Mesodermal cell (in vitro differentiated cells): ENCODE results near the gene AMFR.

Source experiments
- H3K27ac ChIP-seq: 2 replicates; pipeline ENCODE4 v1.7.0; 2013; ENCODE audit warnings: mild to moderate bottlenecking, low read depth, low read length, moderate library complexity; ENCODE audit not compliant: severe bottlenecking
- H3K36me3 ChIP-seq: 2 replicates; pipeline ENCODE4 v1.7.1; 2013; ENCODE audit warnings: mild to moderate bottlenecking, low read length, moderate library complexity; ENCODE audit not compliant: control insufficient read depth, insufficient read depth
- H3K4me1 ChIP-seq: one replicate; pipeline ENCODE4 v1.7.1; 2013; ENCODE audit warnings: mild to moderate bottlenecking, low read length; ENCODE audit not compliant: insufficient read depth, control insufficient read depth, poor library complexity, severe bottlenecking
- H3K4me3 ChIP-seq: 2 replicates; pipeline ENCODE4 v1.7.0; 2013; ENCODE audit warnings: low read length, control low read depth, mild to moderate bottlenecking; ENCODE audit not compliant: insufficient read depth, poor library complexity, severe bottlenecking; ENCODE audit errors: extremely low read depth
- H3K9me3 ChIP-seq: 2 replicates; pipeline ENCODE4 v1.7.1; 2013; ENCODE audit warnings: mild to moderate bottlenecking, low read length, moderate library complexity; ENCODE audit not compliant: control insufficient read depth
- WGBS, 2 experiments: methylation state at CpG; one replicate each; pipeline ENCODE4 v1.1.5; 2013; ENCODE audit warnings: missing lambda C conversion rate in 2 of 2; ENCODE audit not compliant: insufficient coverage in 2 of 2; 5-methylcytosine and 5-hydroxymethylcytosine counted together

The AMFR gene

DNA sequence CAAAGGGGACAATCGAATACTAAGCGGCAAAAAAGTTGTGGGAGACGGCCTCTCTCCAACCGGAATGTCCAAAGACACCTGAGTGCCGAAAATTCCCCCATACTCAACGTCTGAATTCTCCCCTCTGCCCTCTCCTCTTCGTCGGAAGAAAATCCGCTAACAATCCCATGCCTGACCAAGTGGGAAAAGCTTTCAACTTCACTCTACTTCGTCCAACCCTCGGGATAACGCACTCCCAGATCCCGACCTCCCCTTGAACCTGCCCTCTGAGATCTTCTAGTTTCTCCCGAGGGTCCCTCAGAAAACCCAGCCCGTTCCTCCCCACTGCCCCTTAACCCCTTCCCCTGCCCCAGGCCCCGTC is 961 bp downstream of the AMFR start:
- peaks cover 3% of the 10 kb centered on the region for H3K36me3 ChIP-seq
- peaks cover 3% of the 10 kb centered on the region for H3K4me1 ChIP-seq
- WGBS, 2 experiments = 3% methylated on average over 9 to 14 of the region's 16 CpGs
- H3K4me3 ChIP-seq = peak overlapping the region; percentile 81
- H3K27ac ChIP-seq = no peak overlapping the region
- no peaks in the 10 kb centered on the region for H3K9me3 ChIP-seq

DNA sequence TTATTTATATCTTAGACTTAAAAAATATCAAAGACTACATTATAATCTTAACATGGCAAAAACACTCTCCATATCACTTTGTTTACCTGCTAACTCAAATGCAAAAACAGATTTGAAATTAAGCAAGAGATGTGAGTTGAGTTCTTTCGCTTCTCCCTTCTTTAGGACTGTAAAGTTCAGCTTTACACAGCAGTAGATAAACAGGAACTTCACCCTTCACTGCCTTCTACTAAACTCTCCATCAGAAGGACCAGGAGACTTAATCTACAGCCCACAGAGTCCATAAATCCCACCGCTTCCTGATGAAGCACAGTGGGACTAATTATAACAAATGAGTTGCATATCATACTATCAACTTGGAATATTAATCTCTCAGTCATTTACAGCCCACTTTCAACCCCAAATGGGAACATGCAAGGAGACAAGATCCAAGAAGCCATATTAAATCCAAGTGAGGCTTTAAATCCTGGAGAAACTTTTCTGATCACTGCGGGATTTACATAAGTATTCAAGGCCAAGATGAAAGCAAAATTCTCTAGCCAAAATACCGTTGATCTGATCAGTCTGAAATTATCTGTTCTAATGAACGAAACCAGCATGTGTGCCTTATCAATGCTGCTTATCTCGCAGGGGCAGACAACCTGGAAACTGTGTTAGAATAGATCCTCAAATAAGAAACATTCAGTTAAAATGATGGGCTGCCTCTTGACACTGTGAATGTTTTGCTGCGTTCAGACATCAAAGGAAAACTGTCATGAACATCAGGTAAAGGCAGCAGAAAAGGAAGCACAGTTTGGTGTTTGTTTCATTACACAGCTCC is 1.6 kb downstream of the AMFR start:
- WGBS, 2 experiments = 18 to 21% methylated on average over 3 to 5 of the region's 7 CpGs
- H3K27ac ChIP-seq = no peak overlapping the region
- H3K9me3 ChIP-seq = no peaks in the 10 kb centered on the region
- peaks cover 3% of the 10 kb centered on the region for H3K36me3 ChIP-seq
- H3K4me1 ChIP-seq = peaks cover 3% of the 10 kb centered on the region
- peak overlapping the region; percentile 81 for H3K4me3 ChIP-seq

DNA sequence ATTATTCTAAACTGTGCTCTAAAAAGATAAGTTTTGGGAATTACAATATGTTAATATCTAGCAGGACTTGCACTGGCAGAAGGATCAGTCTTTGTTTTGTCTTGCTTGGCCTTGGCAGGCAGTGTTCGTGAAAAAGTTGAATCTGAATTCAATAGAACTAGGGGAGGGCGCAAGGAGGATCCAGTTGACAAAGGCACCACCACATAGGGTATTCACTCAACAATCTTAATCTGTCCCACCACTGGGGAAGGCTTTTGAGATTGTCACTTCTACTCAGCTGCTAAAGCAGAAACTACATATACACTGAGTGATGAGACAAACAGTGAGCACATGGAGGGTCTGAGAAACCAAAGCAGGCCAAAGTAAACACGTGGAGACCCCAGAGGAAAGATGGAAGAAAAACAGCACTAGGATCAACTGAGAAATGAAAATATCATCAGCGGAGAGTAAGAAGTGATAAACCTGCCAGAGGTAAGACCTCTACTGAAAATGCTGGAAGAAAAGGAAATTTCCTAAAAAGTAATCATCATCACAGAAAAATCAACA is 2.4 kb downstream of the AMFR start:
- peaks cover 3% of the 10 kb centered on the region for H3K4me1 ChIP-seq
- no peak overlapping the region for H3K27ac ChIP-seq
- H3K36me3 ChIP-seq = peaks cover 3% of the 10 kb centered on the region
- H3K9me3 ChIP-seq = no peaks in the 10 kb centered on the region
- H3K4me3 ChIP-seq = no peak overlapping the region
- WGBS, 2 experiments = 88 to 96% methylated on average over 3 of the region's 4 CpGs

DNA sequence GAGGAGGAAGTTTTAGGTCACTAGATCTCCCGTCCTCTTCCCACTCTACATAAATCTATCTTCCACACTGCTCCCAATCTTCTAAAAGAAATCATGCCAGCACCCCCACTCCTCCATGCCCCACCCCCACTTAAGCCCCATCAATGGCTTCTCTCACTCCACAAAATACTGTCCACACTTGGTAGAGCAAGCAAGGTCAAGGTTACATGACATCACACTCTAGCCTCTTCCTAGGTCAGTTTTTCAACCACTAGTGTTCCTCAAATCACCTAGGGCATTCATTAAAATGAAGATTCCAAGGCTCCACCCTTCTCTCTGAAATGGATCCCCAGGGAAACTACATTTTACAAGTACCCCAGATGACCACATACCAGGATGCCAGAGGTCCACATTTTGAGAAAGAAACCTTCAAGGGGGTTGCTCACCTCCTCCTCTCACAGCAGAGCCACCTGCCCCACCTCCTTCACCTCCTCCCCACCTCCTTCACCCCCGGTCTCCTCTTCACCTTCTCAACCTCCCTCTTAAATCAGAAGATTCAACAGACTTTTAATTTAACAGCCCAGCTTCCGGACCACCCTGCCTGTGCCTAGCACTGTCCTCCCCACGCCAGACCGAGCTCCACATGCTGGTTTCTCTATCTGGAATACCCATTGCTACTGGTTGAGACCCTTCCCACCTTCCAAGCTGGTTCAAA is 3.2 kb downstream of the AMFR start:
- 97 to 99% methylated on average over 3 to 5 of the region's 5 CpGs for WGBS, 2 experiments
- H3K9me3 ChIP-seq = no peaks in the 10 kb centered on the region
- H3K36me3 ChIP-seq = peaks cover 8% of the 10 kb centered on the region
- no peak overlapping the region for H3K27ac ChIP-seq
- H3K4me1 ChIP-seq = peaks cover 3% of the 10 kb centered on the region
- H3K4me3 ChIP-seq = no peak overlapping the region

DNA sequence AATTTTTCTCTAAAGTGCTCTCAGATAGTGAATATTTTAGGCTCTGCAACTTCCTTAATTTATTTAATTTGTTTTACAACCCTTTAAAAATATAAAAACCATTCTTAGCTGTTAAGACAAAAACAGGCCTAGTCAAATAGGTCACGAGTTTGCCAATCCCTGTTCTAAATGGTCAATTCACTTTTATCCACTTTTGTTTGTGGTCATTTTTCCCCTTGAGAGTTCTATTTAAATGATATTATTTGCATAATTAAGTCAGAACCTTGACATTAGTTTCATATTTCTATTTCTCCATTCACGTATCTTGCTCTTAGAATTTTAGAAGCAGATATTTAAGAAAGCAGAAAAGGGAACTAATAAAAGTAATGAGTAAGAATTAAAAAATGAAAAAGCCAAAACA is 4.0 kb downstream of the AMFR start:
- Histone ChIP-seq H3K4me1 (peaks cover 3% of the 10 kb centered on the region), H3K27ac (no peak overlapping the region), H3K36me3 (peaks cover 10% of the 10 kb centered on the region), H3K4me3 (no peak overlapping the region), H3K9me3 (no peaks in the 10 kb centered on the region)
- WGBS, 2 experiments = no CpG with 5 or more reads among the region's 2 CpGs

DNA sequence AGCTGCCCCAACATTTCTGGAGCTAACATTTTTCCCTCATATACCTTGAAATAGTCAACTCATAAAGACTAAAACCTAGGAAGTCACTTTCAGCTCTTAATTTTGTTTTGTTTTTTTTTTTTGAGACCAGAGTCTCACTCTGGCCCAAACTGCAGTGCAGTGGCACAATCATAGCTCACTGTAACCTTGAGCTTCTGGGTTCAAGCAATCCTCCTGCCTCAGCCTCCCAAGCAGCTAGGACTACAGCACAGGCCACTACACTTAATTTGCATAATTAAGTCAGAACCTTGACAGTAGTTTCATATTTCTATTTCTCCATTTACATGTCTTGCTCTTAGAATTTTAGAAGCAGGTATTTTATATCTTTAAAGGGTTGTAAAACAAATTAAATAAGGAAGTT is 4.7 kb downstream of the AMFR start:
- peaks cover 10% of the 10 kb centered on the region for H3K36me3 ChIP-seq
- H3K27ac ChIP-seq = no peak overlapping the region
- H3K9me3 ChIP-seq = no peaks in the 10 kb centered on the region
- H3K4me1 ChIP-seq = peaks cover 3% of the 10 kb centered on the region
- no peak overlapping the region for H3K4me3 ChIP-seq

DNA sequence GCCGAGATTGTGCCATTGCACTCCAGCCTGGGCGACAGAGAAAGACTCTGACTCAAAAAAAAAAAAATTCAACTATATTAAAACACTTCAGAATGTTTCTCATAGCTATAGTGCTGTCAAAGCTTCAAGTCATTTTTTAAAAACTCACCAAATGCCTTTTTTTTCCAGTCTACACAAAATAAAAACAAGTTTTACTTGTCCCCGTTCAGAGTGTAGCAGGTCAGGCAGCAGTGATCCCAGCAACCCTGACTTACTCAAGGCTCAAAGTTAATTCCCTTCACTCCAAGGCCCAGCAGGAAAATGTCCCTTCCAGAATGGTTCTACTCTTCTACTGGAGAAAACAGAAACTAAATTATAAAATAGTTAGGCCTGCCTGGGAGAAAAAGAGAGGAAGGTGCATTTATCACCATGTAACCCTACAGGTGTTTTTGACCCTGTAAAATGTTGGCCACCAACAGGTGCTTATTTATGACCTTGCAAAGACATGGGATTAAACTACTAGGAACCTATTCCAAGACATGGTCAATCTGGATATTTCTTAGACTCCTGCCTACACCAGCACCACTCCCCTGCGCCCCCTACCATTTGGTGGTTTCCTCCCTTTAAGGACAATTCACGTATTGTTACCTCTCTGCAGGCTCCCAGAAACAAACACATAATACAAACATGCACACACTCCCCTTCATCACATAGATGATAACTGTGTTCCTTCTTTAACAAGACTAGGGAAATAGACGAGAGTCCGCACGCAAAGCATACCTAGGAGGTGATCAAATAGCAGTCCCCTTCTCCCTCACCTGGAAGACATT is 5.4 kb downstream of the AMFR start:
- WGBS, 2 experiments = 93% methylated on average over 7 to 8 of the region's 8 CpGs
- no peak overlapping the region for H3K27ac ChIP-seq

DNA sequence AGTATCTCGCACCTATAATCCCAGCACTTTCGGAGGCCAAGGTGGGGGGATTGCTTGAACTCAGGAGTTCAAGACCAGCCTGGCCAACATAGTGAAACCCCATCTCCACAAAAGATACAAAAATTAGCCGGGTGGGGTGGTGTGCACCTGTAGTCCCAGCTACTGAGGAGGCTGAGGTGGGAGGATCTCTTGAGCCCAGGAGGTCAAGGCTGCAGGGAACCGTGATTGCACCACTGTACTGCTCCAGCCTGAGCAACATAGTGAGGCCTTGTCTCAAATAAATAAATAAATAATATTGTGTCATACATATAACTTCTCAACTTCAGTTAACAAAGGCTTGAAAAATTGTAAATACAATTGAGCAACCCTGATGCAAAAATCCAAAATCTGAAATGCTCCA is 8.2 kb downstream of the AMFR start:
- Histone ChIP-seq H3K9me3 (no peaks in the 10 kb centered on the region), H3K27ac (no peak overlapping the region), H3K4me1 (peaks cover 9% of the 10 kb centered on the region), H3K4me3 (no peak overlapping the region), H3K36me3 (peaks cover 17% of the 10 kb centered on the region)
- 100% methylated on average over 1 of the region's 4 CpGs; no CpG with 5 or more reads in 1 of the 2 experiments for whole genome bisulfite sequencing, 2 experiments

More for the DNA sequence above, 5.4 kb downstream of the AMFR start:
- Histone ChIP-seq H3K4me1 (peaks cover 3% of the 10 kb centered on the region), H3K9me3 (no peaks in the 10 kb centered on the region), H3K36me3 (peaks cover 10% of the 10 kb centered on the region), H3K4me3 (no peak overlapping the region)

DNA sequence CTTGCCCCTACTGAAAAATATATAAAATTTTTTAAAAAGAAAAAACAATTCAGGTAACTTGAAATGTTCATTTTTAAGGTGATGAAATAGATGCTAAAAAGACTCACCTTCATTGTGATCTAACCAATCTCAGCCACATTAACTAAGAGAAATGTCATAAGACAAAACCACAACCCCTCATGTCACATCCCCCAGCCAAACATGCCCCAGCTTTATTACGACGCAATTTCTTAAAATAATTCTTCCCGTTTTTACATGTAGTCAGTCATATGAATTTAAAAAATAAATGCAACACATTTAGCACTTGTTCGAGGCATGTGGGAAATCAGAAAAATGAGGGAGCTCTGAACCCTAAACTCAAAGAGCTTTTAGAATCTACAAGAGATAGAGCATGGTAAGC is 9.5 kb downstream of the AMFR start:
- H3K9me3 ChIP-seq = no peaks in the 10 kb centered on the region
- 94% methylated on average over 3 of the region's 4 CpGs; no CpG with 5 or more reads in 1 of the 2 experiments for WGBS, 2 experiments
- H3K4me3 ChIP-seq = no peak overlapping the region
- H3K4me1 ChIP-seq = peaks cover 9% of the 10 kb centered on the region
- H3K36me3 ChIP-seq = peaks cover 29% of the 10 kb centered on the region
- no peak overlapping the region for H3K27ac ChIP-seq

DNA sequence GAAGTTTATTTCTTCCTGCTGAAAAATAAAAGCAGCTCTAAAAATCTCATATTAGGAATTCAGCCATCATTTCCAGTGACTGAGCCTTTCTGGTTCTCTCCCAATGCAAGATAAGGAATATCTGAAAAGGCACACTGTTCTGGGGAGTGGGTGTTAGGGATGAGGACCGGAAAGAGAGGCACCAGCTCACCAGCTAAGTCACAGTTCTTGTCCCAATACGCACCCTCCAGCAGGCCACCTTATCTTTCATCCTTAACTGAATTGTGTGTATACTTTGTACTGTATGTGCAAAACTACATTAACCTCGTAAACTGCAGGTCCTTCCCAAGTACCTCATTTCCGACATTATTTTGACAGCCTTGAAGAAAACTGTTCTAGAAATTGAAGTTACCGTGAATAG is 11.0 kb downstream of the AMFR start:
- peaks cover 35% of the 10 kb centered on the region for H3K36me3 ChIP-seq
- H3K4me1 ChIP-seq = peaks cover 6% of the 10 kb centered on the region
- H3K4me3 ChIP-seq = no peak overlapping the region
- no peaks in the 10 kb centered on the region for H3K9me3 ChIP-seq
- no peak overlapping the region for H3K27ac ChIP-seq
- no CpG with 5 or more reads among the region's 5 CpGs for WGBS, 2 experiments
